Loucy (cell line): ENCODE results near the gene BTD.

Source experiments
- H2AFZ ChIP-seq: fragments of 200-600 bp; sonication (generic); 2 replicates; pipeline ENCODE4 v1.6.0; 2016; ENCODE audit warnings: antibody characterized with exemption, mild to moderate bottlenecking, low read length, moderate library complexity
- H3F3A ChIP-seq: fragments of 200-600 bp; 2 replicates; pipeline ENCODE4 v1.6.0; 2016; ENCODE audit warnings: antibody characterized with exemption, low read depth, mild to moderate bottlenecking
- H3K27me3 ChIP-seq: fragments of 200-600 bp; sonication (generic); 2 replicates; pipeline ENCODE4 v1.6.1; 2014; ENCODE audit warnings: low read length, mild to moderate bottlenecking; ENCODE audit not compliant: insufficient read depth, poor library complexity, severe bottlenecking
- H3K36me3 ChIP-seq: fragments of 200-600 bp; sonication (generic); 2 replicates; pipeline ENCODE4 v1.6.1; 2016; ENCODE audit warnings: low read length; ENCODE audit not compliant: insufficient read depth
- H3K4me1 ChIP-seq: fragments of 200-600 bp; sonication (generic); 2 replicates; pipeline ENCODE4 v1.5.1; 2014; ENCODE audit warnings: low read length, mild to moderate bottlenecking; ENCODE audit not compliant: insufficient read depth, poor library complexity, severe bottlenecking
- H3K4me2 ChIP-seq: fragments of 200-600 bp; sonication (generic); 2 replicates; pipeline ENCODE4 v1.6.0; 2014; ENCODE audit warnings: antibody characterized with exemption, low read length, low read depth, mild to moderate bottlenecking; ENCODE audit not compliant: poor library complexity, severe bottlenecking
- H3K4me3 ChIP-seq: fragments of 200-600 bp; sonication (generic); 2 replicates; pipeline ENCODE4 v1.5.1; 2014; ENCODE audit warnings: low read length, mild to moderate bottlenecking, mixed read lengths; ENCODE audit not compliant: poor library complexity, severe bottlenecking
- H3K79me2 ChIP-seq: fragments of 200-600 bp; sonication (generic); 2 replicates; pipeline ENCODE4 v1.6.1; 2014; ENCODE audit warnings: low read length; ENCODE audit not compliant: insufficient read depth
- H3K9ac ChIP-seq: fragments of 200-600 bp; sonication (generic); 2 replicates; pipeline ENCODE4 v1.6.0; 2014; ENCODE audit warnings: mild to moderate bottlenecking, low read depth, low read length, moderate library complexity; ENCODE audit not compliant: poor library complexity, severe bottlenecking
- H3K9me2 ChIP-seq: fragments of 200-600 bp; sonication (generic); replicated peaks from 2 replicates; pipeline ENCODE4 v1.6.1; 2016; ENCODE audit warnings: low read depth, low read length, mixed read lengths
- H3K9me3 ChIP-seq: fragments of 200-600 bp; sonication (generic); 2 replicates; pipeline ENCODE4 v1.6.1; 2014; ENCODE audit warnings: mild to moderate bottlenecking, antibody characterized with exemption, low read length, low read depth; ENCODE audit not compliant: insufficient read depth
- H4K20me1 ChIP-seq: fragments of 200-600 bp; sonication (generic); 2 replicates; pipeline ENCODE4 v1.6.0; 2014; ENCODE audit warnings: antibody characterized with exemption, low read length, mild to moderate bottlenecking; ENCODE audit not compliant: insufficient read depth, poor library complexity, severe bottlenecking
- CTCF ChIP-seq: fragments of 200-600 bp; sonication (generic); conservative IDR thresholded peaks from 2 replicates; pipeline ENCODE4 v1.5.1; 2014; ENCODE audit warnings: mild to moderate bottlenecking, antibody characterized with exemption, low read length
- EZH2phosphoT487 ChIP-seq: fragments of 200-600 bp; IDR thresholded peaks from 2 replicates; pipeline ENCODE4 v1.6.1; 2018; ENCODE audit warnings: antibody characterized with exemption, mild to moderate bottlenecking, moderate library complexity, borderline replicate concordance

BTD gene

GRCh38 chr3:15623535-15624440 lies 22.2 kb downstream of the BTD start:
- Histone ChIP-seq H3K79me2 (no peaks in the 10 kb centered on the region), H3F3A (no peaks in the 10 kb centered on the region), H3K9me3 (peaks cover 7% of the 10 kb centered on the region), H3K27me3 (no peaks in the 10 kb centered on the region), H3K9ac (no peak overlapping the region), H3K36me3 (no peaks in the 10 kb centered on the region), H3K9me2 (no peaks in the 10 kb centered on the region), H3K4me3 (no peak overlapping the region), H2AFZ (no peak overlapping the region), H3K4me1 (peaks cover 5% of the 10 kb centered on the region), H4K20me1 (no peaks in the 10 kb centered on the region), H3K4me2 (peak overlapping the region; percentile 14)
- no peak for TF ChIP-seq EZH2phosphoT487
- no peak for TF ChIP-seq CTCF

GRCh38 chr3:15628967-15629366 lies 27.4 kb downstream of the BTD start:
- Histone ChIP-seq H3K9me2 (no peaks in the 10 kb centered on the region), H3K4me3 (no peak overlapping the region), H3K4me1 (peaks cover 9% of the 10 kb centered on the region), H4K20me1 (no peaks in the 10 kb centered on the region), H3K36me3 (no peaks in the 10 kb centered on the region), H3K4me2 (no peak overlapping the region), H2AFZ (no peak overlapping the region), H3K9me3 (no peaks in the 10 kb centered on the region), H3K9ac (no peak overlapping the region), H3F3A (no peaks in the 10 kb centered on the region), H3K27me3 (no peaks in the 10 kb centered on the region), H3K79me2 (no peaks in the 10 kb centered on the region)
- TF ChIP-seq EZH2phosphoT487 (no peak), CTCF (no peak)

- TF ChIP-seq CTCF (peak; percentile 87), EZH2phosphoT487 (no peak)
- Histone ChIP-seq H3F3A (no peaks in the 10 kb centered on the region), H4K20me1 (no peaks in the 10 kb centered on the region), H3K36me3 (no peaks in the 10 kb centered on the region), H3K4me3 (no peak overlapping the region), H3K9me2 (no peaks in the 10 kb centered on the region), H3K79me2 (no peaks in the 10 kb centered on the region), H3K4me2 (peak overlapping the region; percentile 54), H3K9ac (no peak overlapping the region), H3K27me3 (no peaks in the 10 kb centered on the region), H2AFZ (no peak overlapping the region), H3K4me1 (peaks cover 5% of the 10 kb centered on the region), H3K9me3 (no peaks in the 10 kb centered on the region)
Measured at GRCh38 chr3:15629860-15630597, 28.5 kb downstream of the BTD start.
